ENCODE results near the gene TSNAX. TPM values are rescaled to one million over a fixed set of nuclear protein-coding genes. Genes with fewer than 3 reads are reported as not detected.

TSNAX gene
- total and polyA plus RNA-seq, 2 of the 8 experiments (the other 6 are each of a cell fraction or from before 2014, with no cell fraction given) = 7.7 to 34.0 TPM

GRCh38 chr1:231553320-231553719 is 24.9 kb downstream of the TSNAX start:
- Histone ChIP-seq H4K91ac (replicated peaks; ENCODE audit: insufficient read length, low read length) (no peak overlapping the region), H3K56ac (replicated peaks; ENCODE audit: insufficient read length, low read depth, low read length) (no peak overlapping the region), H2AK5ac (ENCODE audit: low read depth, low read length) (no peak overlapping the region), H3K4me1 (replicated peaks in 1 of 4; ENCODE audit: control insufficient read depth in 3 of 4, insufficient read depth in 4 of 4, low read length in 3 of 4) (peaks cover 0 to 10% (median 0%) of the 10 kb centered on the region in 4 experiments; a peak in 1 of 7 replicates), H3K23me2 (ENCODE audit: low read depth, low read length) (no peaks in the 10 kb centered on the region), H3K14ac (ENCODE audit: insufficient read length) (no peak overlapping the region), H3K4me2 (ENCODE audit: insufficient read depth in 1 of 2, low read depth in 2 of 2, low read length in 2 of 2) (no peak overlapping the region), H4K8ac (ENCODE audit: extremely low read depth, insufficient read depth, low read length) (no peak overlapping the region), H2BK20ac (ENCODE audit: low read length) (no peak overlapping the region), H3K18ac (ENCODE audit: extremely low read depth, low read length) (no peak overlapping the region), H3K79me2 (ENCODE audit: control insufficient read depth in 1 of 2, insufficient read depth in 2 of 2, low read length in 2 of 2) (peaks cover 0 to 17% of the 10 kb centered on the region in 2 experiments; a peak in 2 of 4 replicates), H3K23ac (ENCODE audit: insufficient read length) (no peak overlapping the region), H4K20me1 (replicated peaks in 1 of 2; ENCODE audit: control insufficient read depth in 1 of 2, insufficient read depth in 2 of 2, low read length in 2 of 2) (no peaks in the 10 kb centered on the region), H3K4me3 (ENCODE audit: extremely low read depth in 1 of 4, insufficient read depth in 2 of 4, low read depth in 3 of 4, low read length in 4 of 4) (no peak overlapping the region), H4K5ac (ENCODE audit: insufficient read length, low read depth, low read length) (no peak overlapping the region), H3K27ac (ENCODE audit: low read depth, low read length) (no peak overlapping the region), H2BK12ac (ENCODE audit: low read depth, low read length) (no peak overlapping the region), H2BK120ac (replicated peaks; ENCODE audit: low read depth, low read length) (no peak overlapping the region), H3K9me3 (ENCODE audit: insufficient read depth in 2 of 2, low read depth in 1 of 2, low read length in 1 of 2) (no peaks in the 10 kb centered on the region), H2AFZ (ENCODE audit: low read length) (no peak overlapping the region), H3K27me3 (replicated peaks in 1 of 4; ENCODE audit: control insufficient read depth in 3 of 4, extremely low read depth in 1 of 4, insufficient read depth in 3 of 4, low read length in 3 of 4) (no peaks in the 10 kb centered on the region), H2BK5ac (ENCODE audit: low read depth, low read length) (no peak overlapping the region), H2BK15ac (ENCODE audit: low read length) (no peak overlapping the region), H3K79me1 (ENCODE audit: low read depth, low read length) (peaks cover 3% of the 10 kb centered on the region; the same call in 1 of the 2 replicates), H3K4ac (replicated peaks; ENCODE audit: insufficient read length, low read depth, low read length) (no peak overlapping the region), H3K9ac (replicated peaks in 1 of 4; ENCODE audit: extremely low read depth in 1 of 4, low read depth in 3 of 4, low read length in 3 of 4) (no peak overlapping the region), H3K36me3 (ENCODE audit: control insufficient read depth in 2 of 4, insufficient read depth in 4 of 4, low read length in 3 of 4) (no peaks in the 10 kb centered on the region; a peak in 1 of 8 replicates)
- FAIRE-seq (no peak), DNase-seq (ENCODE audit: low read depth in 1 of 2, low spot score in 2 of 2) (no peak)
- TF ChIP-seq EP300 (IDR thresholded peaks at IDR 0.05; ENCODE audit: borderline replicate concordance in 1 of 2, low read depth in 2 of 2, low read length in 2 of 2) (no peak), POLR2AphosphoS5 (IDR thresholded peaks at IDR 0.05; ENCODE audit: low read depth, low read length) (no peak)
- TF ChIP-seq, protein P1, sequence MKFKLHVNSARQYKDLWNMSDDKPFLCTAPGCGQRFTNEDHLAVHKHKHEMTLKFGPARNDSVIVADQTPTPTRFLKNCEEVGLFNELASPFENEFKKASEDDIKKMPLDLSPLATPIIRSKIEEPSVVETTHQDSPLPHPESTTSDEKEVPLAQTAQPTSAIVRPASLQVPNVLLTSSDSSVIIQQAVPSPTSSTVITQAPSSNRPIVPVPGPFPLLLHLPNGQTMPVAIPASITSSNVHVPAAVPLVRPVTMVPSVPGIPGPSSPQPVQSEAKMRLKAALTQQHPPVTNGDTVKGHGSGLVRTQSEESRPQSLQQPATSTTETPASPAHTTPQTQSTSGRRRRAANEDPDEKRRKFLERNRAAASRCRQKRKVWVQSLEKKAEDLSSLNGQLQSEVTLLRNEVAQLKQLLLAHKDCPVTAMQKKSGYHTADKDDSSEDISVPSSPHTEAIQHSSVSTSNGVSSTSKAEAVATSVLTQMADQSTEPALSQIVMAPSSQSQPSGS (IDR thresholded peaks at IDR 0.05; ENCODE audit: low read length) = no peak
- POLR2A ChIA-PET (ENCODE audit: partially characterized antibody) = no interaction called here
- CTCF ChIA-PET (ENCODE audit: partially characterized antibody) = no interaction called here
- 88% methylated on average over 2 of the region's 2 CpGs; no CpG with 5 or more reads in 1 of the 2 experiments for WGBS, 2 experiments (ENCODE audit: extremely low coverage in 1 of 2, insufficient coverage in 1 of 2, insufficient read length in 1 of 2, insufficient replicate concordance in 2 of 2, low coverage in 1 of 2, low lambda C conversion rate in 2 of 2, missing lambda C conversion rate in 1 of 2)
